HepG2 (cell line): ENCODE results near the gene MTHFD1L. TPM values are rescaled to one million over a fixed set of nuclear protein-coding genes. Genes with fewer than 3 reads are reported as not detected.
A peak's percentile ranks its signal among the peaks of the same experiment; 100 is the strongest.

ENCODE experiments used
- ELK4 ChIP-seq: sonication (generic); formaldehyde crosslinking; IDR thresholded peaks from 2 replicates; pipeline ENCODE4 v1.9.0; 2021; ENCODE audit warnings: missing genetic modification reagents, borderline replicate concordance
- IRF1 ChIP-seq: sonication (generic); formaldehyde crosslinking; IDR thresholded peaks from 2 replicates; pipeline ENCODE4 v1.4.0; 2020; ENCODE audit warnings: low read depth, mild to moderate bottlenecking, missing genetic modification reagents
- JUN ChIP-seq: sonication (generic); formaldehyde crosslinking; IDR thresholded peaks from 2 replicates; pipeline ENCODE4 v1.4.0; 2020; ENCODE audit warnings: mild to moderate bottlenecking, missing genetic modification reagents
- KAT8 ChIP-seq: IDR thresholded peaks from 2 replicates; pipeline ENCODE4 v1.6.1; 2016; ENCODE audit warnings: missing genetic modification reagents, missing compliant biosample characterization
- KLF11 ChIP-seq: IDR thresholded peaks from 2 replicates; pipeline ENCODE4 v1.6.1; 2016; ENCODE audit warnings: missing compliant biosample characterization
- MAZ ChIP-seq, 2 experiments: sonication (generic) in 1 of 2; formaldehyde crosslinking in 1 of 2; IDR thresholded peaks; 2 replicates each; pipeline versions ENCODE4 v1.5.0 to v1.6.1; 2012 to 2020; ENCODE audit warnings: low read depth in 2 of 2, mild to moderate bottlenecking in 2 of 2, borderline replicate concordance in 1 of 2, improper control_type of control experiment in 1 of 2, low read length in 1 of 2, missing genetic modification reagents in 1 of 2, moderate library complexity in 1 of 2
- NR2F1 ChIP-seq, 2 experiments: fragments of 450-650 bp in 1 of 2; formaldehyde crosslinking in 1 of 2; IDR thresholded peaks; 2 replicates each; pipeline versions ENCODE4 v1.5.0 to v1.6.1; 2016 to 2020; ENCODE audit warnings: mild to moderate bottlenecking in 1 of 2, missing compliant biosample characterization in 1 of 2, missing genetic modification reagents in 1 of 2, moderate library complexity in 1 of 2
- NR2F6 ChIP-seq, 2 experiments: IDR thresholded peaks; 2 replicates each; pipeline ENCODE4 v1.6.1; 2016; ENCODE audit warnings: antibody characterized with exemption in 1 of 2, mild to moderate bottlenecking in 1 of 2
- RFX5 ChIP-seq: IDR thresholded peaks from 2 replicates; pipeline ENCODE4 v1.6.1; 2011; ENCODE audit warnings: low read depth, low read length, improper control_type of control experiment
- TBX3 ChIP-seq: fragments of 450-650 bp; IDR thresholded peaks from 2 replicates; pipeline ENCODE4 v1.6.1; 2017; ENCODE audit warnings: antibody characterized with exemption, mild to moderate bottlenecking, inconsistent platforms, borderline replicate concordance
- ZNF121 ChIP-seq: sonication (generic); formaldehyde crosslinking; IDR thresholded peaks from 2 replicates; pipeline ENCODE4 v1.5.0; 2020; ENCODE audit warnings: mild to moderate bottlenecking, missing genetic modification reagents
- ZNF33B ChIP-seq: sonication (generic); formaldehyde crosslinking; IDR thresholded peaks from 2 replicates; pipeline ENCODE4 v1.5.1; 2020; ENCODE audit warnings: mild to moderate bottlenecking, missing genetic modification reagents
- ZNF792 ChIP-seq: IDR thresholded peaks from 2 replicates; pipeline ENCODE4 v1.6.1; 2016
- ZNF839 ChIP-seq: sonication (generic); formaldehyde crosslinking; IDR thresholded peaks from 2 replicates; pipeline ENCODE4 v1.4.0; 2020; ENCODE audit warnings: missing genetic modification reagents, mild to moderate bottlenecking, borderline replicate concordance
- ZSCAN31 ChIP-seq: sonication (generic); formaldehyde crosslinking; IDR thresholded peaks from 2 replicates; pipeline ENCODE4 v1.5.0; 2020; ENCODE audit warnings: low read depth, mild to moderate bottlenecking, missing genetic modification reagents
- polyA plus RNA-seq, 8 experiments: library from polyadenylated mRNA; depleted of rRNA in 3 of 8; stranded (reverse) in 7 of 8; unstranded in 1 of 8; fragments of >200 nt; fragmentation: Illumina TruSeq in 4 of 8; extraction: Trizol in 4 of 8; gene quantifications; 2 replicates each; pipeline versions ENCODE4 v1.2.1 to v1.2.3, GENCODE V29; 2011 to 2016; ENCODE audit warnings: low read depth in 4 of 8, missing spikeins in 1 of 8, mixed read lengths in 1 of 8; ENCODE audit not compliant: insufficient read depth in 1 of 8
- total RNA-seq, 5 experiments: library from RNA; depleted of rRNA; stranded (reverse); fragments of >200 nt; fragmentation: Illumina TruSeq; extraction: Trizol; gene quantifications; 2 replicates each; pipeline ENCODE4 v1.2.3, GENCODE V29; 2016; ENCODE audit warnings: low read depth in 1 of 5
- TF ChIP-seq, protein P1 (sequence below): sonication (generic); formaldehyde crosslinking; IDR thresholded peaks from 2 replicates; pipeline ENCODE4 v1.4.0; 2020; ENCODE audit warnings: missing genetic modification reagents
- TF ChIP-seq, protein P2 (sequence below): sonication (generic); formaldehyde crosslinking; IDR thresholded peaks from 2 replicates; pipeline ENCODE4 v1.4.0; 2020; ENCODE audit warnings: missing genetic modification reagents

Gene MTHFD1L
- total and polyA plus RNA-seq, 2 of the 13 experiments (the other 11 are each of a cell fraction or from before 2014, with no cell fraction given), result 24.0 to 39.6 TPM

- TF ChIP-seq, protein P1, sequence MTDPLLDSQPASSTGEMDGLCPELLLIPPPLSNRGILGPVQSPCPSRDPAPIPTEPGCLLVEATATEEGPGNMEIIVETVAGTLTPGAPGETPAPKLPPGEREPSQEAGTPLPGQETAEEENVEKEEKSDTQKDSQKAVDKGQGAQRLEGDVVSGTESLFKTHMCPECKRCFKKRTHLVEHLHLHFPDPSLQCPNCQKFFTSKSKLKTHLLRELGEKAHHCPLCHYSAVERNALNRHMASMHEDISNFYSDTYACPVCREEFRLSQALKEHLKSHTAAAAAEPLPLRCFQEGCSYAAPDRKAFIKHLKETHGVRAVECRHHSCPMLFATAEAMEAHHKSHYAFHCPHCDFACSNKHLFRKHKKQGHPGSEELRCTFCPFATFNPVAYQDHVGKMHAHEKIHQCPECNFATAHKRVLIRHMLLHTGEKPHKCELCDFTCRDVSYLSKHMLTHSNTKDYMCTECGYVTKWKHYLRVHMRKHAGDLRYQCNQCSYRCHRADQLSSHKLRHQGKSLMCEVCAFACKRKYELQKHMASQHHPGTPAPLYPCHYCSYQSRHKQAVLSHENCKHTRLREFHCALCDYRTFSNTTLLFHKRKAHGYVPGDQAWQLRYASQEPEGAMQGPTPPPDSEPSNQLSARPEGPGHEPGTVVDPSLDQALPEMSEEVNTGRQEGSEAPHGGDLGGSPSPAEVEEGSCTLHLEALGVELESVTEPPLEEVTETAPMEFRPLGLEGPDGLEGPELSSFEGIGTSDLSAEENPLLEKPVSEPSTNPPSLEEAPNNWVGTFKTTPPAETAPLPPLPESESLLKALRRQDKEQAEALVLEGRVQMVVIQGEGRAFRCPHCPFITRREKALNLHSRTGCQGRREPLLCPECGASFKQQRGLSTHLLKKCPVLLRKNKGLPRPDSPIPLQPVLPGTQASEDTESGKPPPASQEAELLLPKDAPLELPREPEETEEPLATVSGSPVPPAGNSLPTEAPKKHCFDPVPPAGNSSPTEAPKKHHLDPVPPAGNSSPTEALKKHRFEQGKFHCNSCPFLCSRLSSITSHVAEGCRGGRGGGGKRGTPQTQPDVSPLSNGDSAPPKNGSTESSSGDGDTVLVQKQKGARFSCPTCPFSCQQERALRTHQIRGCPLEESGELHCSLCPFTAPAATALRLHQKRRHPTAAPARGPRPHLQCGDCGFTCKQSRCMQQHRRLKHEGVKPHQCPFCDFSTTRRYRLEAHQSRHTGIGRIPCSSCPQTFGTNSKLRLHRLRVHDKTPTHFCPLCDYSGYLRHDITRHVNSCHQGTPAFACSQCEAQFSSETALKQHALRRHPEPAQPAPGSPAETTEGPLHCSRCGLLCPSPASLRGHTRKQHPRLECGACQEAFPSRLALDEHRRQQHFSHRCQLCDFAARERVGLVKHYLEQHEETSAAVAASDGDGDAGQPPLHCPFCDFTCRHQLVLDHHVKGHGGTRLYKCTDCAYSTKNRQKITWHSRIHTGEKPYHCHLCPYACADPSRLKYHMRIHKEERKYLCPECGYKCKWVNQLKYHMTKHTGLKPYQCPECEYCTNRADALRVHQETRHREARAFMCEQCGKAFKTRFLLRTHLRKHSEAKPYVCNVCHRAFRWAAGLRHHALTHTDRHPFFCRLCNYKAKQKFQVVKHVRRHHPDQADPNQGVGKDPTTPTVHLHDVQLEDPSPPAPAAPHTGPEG, result no peak
- no peak for TF ChIP-seq ZNF33B (CRISPR knock-in tag)
- TF ChIP-seq RFX5, result no peak
- TF ChIP-seq ZNF121 (CRISPR knock-in tag), result no peak
- peak; percentile 19; the same call in 1 of the 2 replicates for TF ChIP-seq KLF11 (CRISPR knock-in tag)
- peak; percentile 68 for TF ChIP-seq ZNF792 (CRISPR knock-in tag)
- peak; percentile 67 for TF ChIP-seq NR2F6 (IDR thresholded peaks at IDR 0.05)
- TF ChIP-seq NR2F6 (CRISPR knock-in tag; IDR thresholded peaks at IDR 0.05), result peak; percentile 81; the same call in 1 of the 2 replicates
- TF ChIP-seq JUN (CRISPR knock-in tag), result peak; percentile 83; the same call in 1 of the 2 replicates
- 0 out of 2 replicates have a peak, but pooled peaks have one; percentile 0 for TF ChIP-seq MAZ (IDR thresholded peaks at IDR 0.05; ENCODE audit: borderline replicate concordance, low read depth, low read length)
- no peak for TF ChIP-seq MAZ (CRISPR knock-in tag; IDR thresholded peaks at IDR 0.05; ENCODE audit: low read depth)
- TF ChIP-seq ZSCAN31 (CRISPR knock-in tag), result peak; percentile 77; the same call in 1 of the 2 replicates
- TF ChIP-seq TBX3, result peak; percentile 96
- TF ChIP-seq NR2F1 (CRISPR knock-in tag; IDR thresholded peaks at IDR 0.05), result peak; percentile 56 to 76; a peak in 2 of 4 replicates
- TF ChIP-seq IRF1 (CRISPR knock-in tag), result no peak
- TF ChIP-seq, protein P2, sequence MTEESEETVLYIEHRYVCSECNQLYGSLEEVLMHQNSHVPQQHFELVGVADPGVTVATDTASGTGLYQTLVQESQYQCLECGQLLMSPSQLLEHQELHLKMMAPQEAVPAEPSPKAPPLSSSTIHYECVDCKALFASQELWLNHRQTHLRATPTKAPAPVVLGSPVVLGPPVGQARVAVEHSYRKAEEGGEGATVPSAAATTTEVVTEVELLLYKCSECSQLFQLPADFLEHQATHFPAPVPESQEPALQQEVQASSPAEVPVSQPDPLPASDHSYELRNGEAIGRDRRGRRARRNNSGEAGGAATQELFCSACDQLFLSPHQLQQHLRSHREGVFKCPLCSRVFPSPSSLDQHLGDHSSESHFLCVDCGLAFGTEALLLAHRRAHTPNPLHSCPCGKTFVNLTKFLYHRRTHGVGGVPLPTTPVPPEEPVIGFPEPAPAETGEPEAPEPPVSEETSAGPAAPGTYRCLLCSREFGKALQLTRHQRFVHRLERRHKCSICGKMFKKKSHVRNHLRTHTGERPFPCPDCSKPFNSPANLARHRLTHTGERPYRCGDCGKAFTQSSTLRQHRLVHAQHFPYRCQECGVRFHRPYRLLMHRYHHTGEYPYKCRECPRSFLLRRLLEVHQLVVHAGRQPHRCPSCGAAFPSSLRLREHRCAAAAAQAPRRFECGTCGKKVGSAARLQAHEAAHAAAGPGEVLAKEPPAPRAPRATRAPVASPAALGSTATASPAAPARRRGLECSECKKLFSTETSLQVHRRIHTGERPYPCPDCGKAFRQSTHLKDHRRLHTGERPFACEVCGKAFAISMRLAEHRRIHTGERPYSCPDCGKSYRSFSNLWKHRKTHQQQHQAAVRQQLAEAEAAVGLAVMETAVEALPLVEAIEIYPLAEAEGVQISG, result peak; percentile 44; the same call in 1 of the 2 replicates
- TF ChIP-seq KAT8 (CRISPR knock-in tag), result peak; percentile 61; the same call in 1 of the 2 replicates
- no peak for TF ChIP-seq ELK4 (CRISPR knock-in tag)
- TF ChIP-seq ZNF839 (CRISPR knock-in tag), result no peak
Measured at GRCh38 chr6:151067684-151068596, 202.4 kb downstream of the MTHFD1L start (continued).
